Cardiac fibroblast (primary cell): ENCODE results near the gene GALNS.

ENCODE experiments used
- DNase-seq, 2 donors: peaks; one replicate each; pipeline versions ENCODE4 v3.0.0 to v3.0.0-alpha.2; 2010; ENCODE audit warnings: low read depth in 2 of 2
- H3K4me3 ChIP-seq, 2 donors: replicated peaks in 1 of 2; 1 replicate in 1 of 2; 2 replicates in 1 of 2; pipeline ENCODE4 v1.5.1; 2011; ENCODE audit warnings: low read depth in 2 of 2, low read length in 2 of 2, mild to moderate bottlenecking in 2 of 2, moderate library complexity in 1 of 2
- TF ChIP-seq, protein P1 (sequence below): IDR thresholded peaks from one replicate; pipeline ENCODE4 v1.5.1; 2011; ENCODE audit warnings: low read depth, mild to moderate bottlenecking, low read length, inconsistent platforms

Gene GALNS

GRCh38 chr16:88863426-88863825 lies 6.7 kb upstream of the GALNS start:
- TF ChIP-seq, protein P1, sequence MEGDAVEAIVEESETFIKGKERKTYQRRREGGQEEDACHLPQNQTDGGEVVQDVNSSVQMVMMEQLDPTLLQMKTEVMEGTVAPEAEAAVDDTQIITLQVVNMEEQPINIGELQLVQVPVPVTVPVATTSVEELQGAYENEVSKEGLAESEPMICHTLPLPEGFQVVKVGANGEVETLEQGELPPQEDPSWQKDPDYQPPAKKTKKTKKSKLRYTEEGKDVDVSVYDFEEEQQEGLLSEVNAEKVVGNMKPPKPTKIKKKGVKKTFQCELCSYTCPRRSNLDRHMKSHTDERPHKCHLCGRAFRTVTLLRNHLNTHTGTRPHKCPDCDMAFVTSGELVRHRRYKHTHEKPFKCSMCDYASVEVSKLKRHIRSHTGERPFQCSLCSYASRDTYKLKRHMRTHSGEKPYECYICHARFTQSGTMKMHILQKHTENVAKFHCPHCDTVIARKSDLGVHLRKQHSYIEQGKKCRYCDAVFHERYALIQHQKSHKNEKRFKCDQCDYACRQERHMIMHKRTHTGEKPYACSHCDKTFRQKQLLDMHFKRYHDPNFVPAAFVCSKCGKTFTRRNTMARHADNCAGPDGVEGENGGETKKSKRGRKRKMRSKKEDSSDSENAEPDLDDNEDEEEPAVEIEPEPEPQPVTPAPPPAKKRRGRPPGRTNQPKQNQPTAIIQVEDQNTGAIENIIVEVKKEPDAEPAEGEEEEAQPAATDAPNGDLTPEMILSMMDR = no peak
- no peak overlapping the region for H3K4me3 ChIP-seq
- DNase-seq = no peak

DNA sequence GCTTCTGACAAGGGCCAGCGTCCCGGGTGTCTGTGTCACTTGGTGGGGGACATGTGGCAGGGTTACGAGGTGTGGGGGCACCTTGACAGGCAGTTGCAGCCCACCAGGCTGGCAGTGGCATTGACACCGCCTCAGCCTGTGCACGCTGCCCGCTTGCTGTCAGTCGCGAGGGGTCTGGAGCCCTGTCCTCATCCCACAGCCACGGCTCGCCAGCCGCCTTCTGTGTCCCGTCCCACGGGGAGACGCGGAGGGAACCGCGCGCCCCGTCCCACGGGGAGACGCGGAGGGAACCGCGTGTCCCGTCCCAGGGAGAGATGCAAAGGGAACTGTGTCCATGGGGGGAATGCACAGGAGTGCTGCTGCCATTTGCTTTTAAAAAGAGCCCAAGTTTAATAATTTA lies 6.2 kb upstream of the GALNS start:
- DNase-seq = no peak
- H3K4me3 ChIP-seq = no peak overlapping the region
- TF ChIP-seq, protein P1 = no peak

GRCh38 chr16:88861359-88861758 lies 4.6 kb upstream of the GALNS start:
- no peak for DNase-seq
- H3K4me3 ChIP-seq = no peak overlapping the region
- TF ChIP-seq, protein P1 = no peak

- H3K4me3 ChIP-seq = no peak overlapping the region
- TF ChIP-seq, protein P1 = no peak
- no peak for DNase-seq
These were observed 2.8 kb upstream of the GALNS start for GRCh38 chr16:88859381-88860091.

DNA sequence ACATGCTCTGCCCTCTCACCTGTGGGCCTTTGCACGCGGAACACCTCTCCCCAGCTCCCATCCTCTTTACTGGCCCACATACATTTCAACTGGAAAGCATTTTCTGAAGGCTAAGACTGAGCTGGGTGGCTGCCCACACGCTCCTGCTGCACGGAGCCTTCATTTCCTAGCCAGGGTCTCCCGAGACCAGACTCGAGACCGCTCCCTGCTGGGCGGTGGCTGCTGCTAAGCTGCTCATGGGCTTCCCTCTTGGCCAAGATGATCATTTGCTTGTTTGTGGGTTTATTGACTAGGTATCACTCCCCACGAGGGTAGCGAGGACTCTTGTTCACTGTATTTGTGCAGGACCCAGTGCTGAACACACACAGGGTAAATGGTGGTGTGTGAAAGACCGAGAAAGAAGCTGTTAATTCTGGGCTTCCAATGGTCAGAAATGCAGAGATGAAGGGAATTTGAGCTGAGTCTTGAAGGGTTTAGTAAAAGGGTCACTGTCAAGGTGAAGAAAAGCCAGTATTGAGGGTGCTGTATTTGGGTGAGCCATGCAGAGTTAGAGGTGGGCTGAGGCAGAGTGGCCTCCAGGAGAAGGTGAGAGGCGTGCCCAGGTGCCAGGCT lies 1.1 kb upstream of the GALNS start:
- DNase-seq = peak; percentile 78 to 85
- TF ChIP-seq, protein P1 = peak; percentile 85
- peak overlapping the region; percentile 99 for H3K4me3 ChIP-seq

DNA sequence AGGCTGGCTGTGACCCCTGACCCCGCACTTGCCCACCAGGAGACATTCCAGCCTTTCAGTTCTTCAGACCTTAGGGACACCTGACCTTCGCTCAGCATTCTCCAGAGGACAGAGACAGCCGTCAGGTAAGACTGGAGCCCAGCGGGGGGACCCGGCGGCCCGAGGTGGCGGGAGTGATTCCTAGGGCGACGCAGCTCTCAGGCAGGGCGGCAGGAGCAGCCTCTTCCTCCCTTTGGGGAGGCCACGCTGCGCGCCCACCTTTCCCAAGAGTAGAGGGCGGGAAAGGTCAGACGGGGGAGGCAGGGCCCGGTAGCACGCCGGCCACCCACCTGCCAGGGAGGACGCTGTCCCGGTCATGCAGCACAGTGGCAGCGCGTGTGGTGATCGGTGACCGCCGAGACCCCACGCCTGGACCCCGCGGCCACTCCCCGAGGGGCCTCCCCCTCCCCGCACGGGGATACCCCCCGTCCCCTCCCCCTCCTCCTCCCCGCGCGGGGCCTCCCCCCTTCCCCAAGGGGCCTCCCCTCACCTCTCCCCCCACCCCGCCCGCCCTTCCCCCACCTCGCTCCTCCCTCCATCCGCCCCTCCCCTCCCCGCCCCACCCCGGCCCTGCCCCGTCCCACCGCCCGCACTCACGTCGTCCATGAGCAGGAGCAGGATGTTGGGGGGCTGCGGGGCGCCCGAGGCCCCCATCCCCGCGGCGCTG lies 472 bp downstream of the GALNS start:
- H3K4me3 ChIP-seq = peak overlapping the region; percentile 76 to 78
- no peak for DNase-seq
- TF ChIP-seq, protein P1 = no peak
